HepG2 (cell line): ENCODE measurements around the gene PDPK1. TPM values are rescaled to one million over a fixed set of nuclear protein-coding genes. Genes with fewer than 3 reads are reported as not detected.

ENCODE experiments used
- AGO2 ChIP-seq: fragments of 200-400 bp; formaldehyde crosslinking; optimal IDR thresholded peaks from 2 replicates; pipeline ENCODE3; 2017; ENCODE audit warnings: mild to moderate bottlenecking, low read depth, low read length, moderate library complexity
- ARNT ChIP-seq: fragments of 450-650 bp; IDR thresholded peaks from 2 replicates; pipeline ENCODE4 v1.6.1; 2017
- BHLHE40 ChIP-seq: IDR thresholded peaks from 2 replicates; pipeline ENCODE4 v1.6.1; 2011; ENCODE audit warnings: low read length, improper control_type of control experiment
- ETV6 ChIP-seq: sonication (generic); formaldehyde crosslinking; conservative IDR thresholded peaks from 2 replicates; pipeline ENCODE4 v1.4.0; 2020; ENCODE audit warnings: missing genetic modification reagents
- GATAD2A ChIP-seq: IDR thresholded peaks from 2 replicates; pipeline ENCODE4 v1.6.1; 2016
- GFI1 ChIP-seq: sonication (generic); formaldehyde crosslinking; IDR thresholded peaks from 2 replicates; pipeline ENCODE4 v1.5.0; 2020; ENCODE audit warnings: missing genetic modification reagents, mild to moderate bottlenecking, borderline replicate concordance
- HBP1 ChIP-seq: IDR thresholded peaks from 2 replicates; pipeline ENCODE4 v1.6.1; 2016; ENCODE audit warnings: low read depth, control low read depth
- ISX ChIP-seq: sonication (generic); formaldehyde crosslinking; conservative IDR thresholded peaks from 2 replicates; pipeline ENCODE4 v1.5.0; 2020; ENCODE audit warnings: missing genetic modification reagents
- KDM5B ChIP-seq: sonication (generic); formaldehyde crosslinking; IDR thresholded peaks from 2 replicates; pipeline ENCODE4 v1.4.0; 2020; ENCODE audit warnings: missing genetic modification reagents, mild to moderate bottlenecking, borderline replicate concordance
- KDM6A ChIP-seq: IDR thresholded peaks from 2 replicates; pipeline ENCODE4 v1.6.1; 2016; ENCODE audit warnings: low read depth
- MAFK ChIP-seq, 2 experiments: IDR thresholded peaks in 1 of 2; conservative IDR thresholded peaks in 1 of 2; 2 replicates each; pipeline ENCODE4 v1.6.1; 2011; ENCODE audit warnings: improper control_type of control experiment in 2 of 2, low read length in 2 of 2
- MLX ChIP-seq: IDR thresholded peaks from 2 replicates; pipeline ENCODE4 v1.6.1; 2016
- MZF1 ChIP-seq: sonication (generic); formaldehyde crosslinking; IDR thresholded peaks from 2 replicates; pipeline ENCODE4 v1.8.1; 2023; ENCODE audit warnings: mild to moderate bottlenecking, missing genetic modification reagents, borderline replicate concordance
- PHF5A ChIP-seq: IDR thresholded peaks from one replicate; pipeline ENCODE4 v1.6.1; 2018; ENCODE audit warnings: low read depth, missing genetic modification reagents; ENCODE audit not compliant: unreplicated experiment
- POLR2AphosphoS5 ChIP-seq: IDR thresholded peaks from 2 replicates; pipeline ENCODE4 v1.6.1; 2012; ENCODE audit warnings: low read depth, low read length
- REL ChIP-seq: sonication (generic); formaldehyde crosslinking; conservative IDR thresholded peaks from 2 replicates; pipeline ENCODE4 v1.8.0; 2022; ENCODE audit warnings: mild to moderate bottlenecking, missing genetic modification reagents, moderate library complexity
- RFX5 ChIP-seq: IDR thresholded peaks from 2 replicates; pipeline ENCODE4 v1.6.1; 2011; ENCODE audit warnings: low read depth, low read length, improper control_type of control experiment
- RORA ChIP-seq: sonication (generic); formaldehyde crosslinking; IDR thresholded peaks from 2 replicates; pipeline ENCODE4 v1.5.0; 2020; ENCODE audit warnings: mild to moderate bottlenecking, missing genetic modification reagents, moderate library complexity
- U2AF2 ChIP-seq: fragments of 200-400 bp; formaldehyde crosslinking; IDR thresholded peaks from 2 replicates; pipeline ENCODE4 v1.6.1; 2017; ENCODE audit warnings: low read depth, mild to moderate bottlenecking, low read length
- ZFY ChIP-seq: sonication (generic); formaldehyde crosslinking; IDR thresholded peaks from 2 replicates; pipeline ENCODE4 v1.4.0; 2020; ENCODE audit warnings: missing genetic modification reagents
- ZIK1 ChIP-seq: sonication (generic); formaldehyde crosslinking; IDR thresholded peaks from 2 replicates; pipeline ENCODE4 v1.5.0; 2020; ENCODE audit warnings: mild to moderate bottlenecking, low read depth, missing genetic modification reagents, borderline replicate concordance
- ZKSCAN5 ChIP-seq: sonication (generic); formaldehyde crosslinking; IDR thresholded peaks from 2 replicates; pipeline ENCODE4 v1.5.1; 2020; ENCODE audit warnings: mild to moderate bottlenecking, missing genetic modification reagents
- ZNF10 ChIP-seq: sonication (generic); formaldehyde crosslinking; IDR thresholded peaks from 2 replicates; pipeline ENCODE4 v1.4.0; 2020; ENCODE audit warnings: mild to moderate bottlenecking, low read depth, missing genetic modification reagents, borderline replicate concordance
- ZNF234 ChIP-seq: sonication (generic); formaldehyde crosslinking; conservative IDR thresholded peaks from 2 replicates; pipeline ENCODE4 v1.5.1; 2020; ENCODE audit warnings: mild to moderate bottlenecking, missing genetic modification reagents
- ZNF256 ChIP-seq: sonication (generic); formaldehyde crosslinking; conservative IDR thresholded peaks from 2 replicates; pipeline ENCODE4 v1.4.0; 2020; ENCODE audit warnings: missing genetic modification reagents
- ZNF343 ChIP-seq: sonication (generic); formaldehyde crosslinking; IDR thresholded peaks from 2 replicates; pipeline ENCODE4 v1.4.0; 2020; ENCODE audit warnings: mild to moderate bottlenecking, missing genetic modification reagents
- polyA plus RNA-seq, 8 experiments: library from polyadenylated mRNA; depleted of rRNA in 3 of 8; stranded (reverse) in 7 of 8; unstranded in 1 of 8; fragments of >200 nt; fragmentation: Illumina TruSeq in 4 of 8; extraction: Trizol in 4 of 8; gene quantifications; 2 replicates each; pipeline versions ENCODE4 v1.2.1 to v1.2.3, GENCODE V29; 2011 to 2016; ENCODE audit warnings: low read depth in 4 of 8, missing spikeins in 1 of 8, mixed read lengths in 1 of 8; ENCODE audit not compliant: insufficient read depth in 1 of 8
- total RNA-seq, 5 experiments: library from RNA; depleted of rRNA; stranded (reverse); fragments of >200 nt; fragmentation: Illumina TruSeq; extraction: Trizol; gene quantifications; 2 replicates each; pipeline ENCODE4 v1.2.3, GENCODE V29; 2016; ENCODE audit warnings: low read depth in 1 of 5

PDPK1 gene
- total and polyA plus RNA-seq, 2 of the 13 experiments (the other 11 are each of a cell fraction or from before 2014, with no cell fraction given) = 59.6 to 129 TPM

DNA sequence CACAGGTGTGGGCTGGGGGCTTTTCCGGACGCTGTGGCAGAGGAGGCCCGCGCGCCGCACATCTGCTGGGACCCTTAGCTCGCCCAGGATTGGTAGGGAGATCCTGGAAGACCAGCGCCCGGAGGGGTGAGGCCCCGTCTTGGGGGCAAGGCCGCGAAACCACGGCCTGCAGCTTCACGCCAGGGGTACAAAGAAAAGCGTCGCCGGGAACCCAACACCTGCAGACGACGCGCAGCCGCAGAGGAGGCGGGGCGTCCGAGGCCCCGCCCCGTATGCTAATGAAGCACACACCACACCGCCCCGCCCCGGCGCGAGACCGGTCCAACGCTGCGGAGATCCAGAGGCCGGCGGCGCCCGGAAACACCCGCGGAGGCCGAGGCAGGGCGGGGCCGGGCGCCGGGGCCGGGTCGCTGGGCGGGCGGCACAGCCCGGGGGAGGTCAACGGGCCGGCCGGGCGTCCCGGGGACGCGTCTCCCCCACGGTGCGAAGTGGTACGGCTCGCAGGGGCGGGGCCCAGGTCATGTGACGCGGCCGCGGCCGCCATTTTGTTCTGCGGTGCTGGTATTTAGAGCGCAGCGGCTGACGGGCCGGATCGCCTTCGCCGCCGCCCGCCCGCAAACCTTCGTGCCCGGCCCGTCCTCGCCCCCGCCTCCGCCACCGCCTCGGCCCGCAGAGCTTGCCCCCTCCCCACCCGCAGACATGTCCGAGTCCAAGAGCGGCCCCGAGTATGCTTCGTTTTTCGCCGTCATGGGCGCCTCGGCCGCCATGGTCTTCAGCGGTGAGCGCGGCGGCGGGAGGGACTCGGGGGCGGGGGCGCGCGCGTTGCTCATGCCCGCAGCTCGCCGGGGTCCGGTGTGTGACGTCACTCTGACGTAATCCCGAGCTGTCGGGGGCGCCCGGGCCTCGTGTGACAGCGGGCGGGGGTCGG lies 24.2 kb upstream of the PDPK1 start, which contains the start of gene ATP6V0C (continued):
- TF ChIP-seq MLX (CRISPR knock-in tag) (no peak), RFX5 (no peak), U2AF2 (no peak), HBP1 (CRISPR knock-in tag) (no peak), GATAD2A (CRISPR knock-in tag) (no peak; the same call in 1 of the 2 replicates), ZKSCAN5 (CRISPR knock-in tag) (no peak), KDM6A (CRISPR knock-in tag) (0 out of 2 replicates have a peak, but pooled peaks have one; percentile 24), ISX (CRISPR knock-in tag) (no peak), MZF1 (CRISPR knock-in tag) (no peak), REL (CRISPR knock-in tag) (0 out of 2 replicates have a peak, but pooled peaks have one; percentile 18), KDM5B (CRISPR knock-in tag) (no peak), ETV6 (CRISPR knock-in tag) (0 out of 2 replicates have a peak, but pooled peaks have one; percentile 32), ZNF256 (CRISPR knock-in tag) (no peak), RORA (CRISPR knock-in tag) (no peak), POLR2AphosphoS5 (peak; percentile 63; the same call in 1 of the 2 replicates), ZIK1 (no peak), ZNF10 (CRISPR knock-in tag) (no peak), PHF5A (CRISPR knock-in tag) (no peak), BHLHE40 (peak; percentile 95), ZFY (peak; percentile 76), ZNF343 (CRISPR knock-in tag) (no peak), MAFK (conservative IDR thresholded peaks at IDR 0.05 in 1 of 2, IDR thresholded peaks at IDR 0.05 in 1 of 2; ENCODE audit: low read length in 2 of 2) (no peak), ZNF234 (CRISPR knock-in tag) (peak; percentile 37; the same call in 1 of the 2 replicates), ARNT (no peak), AGO2 (no peak), GFI1 (CRISPR knock-in tag) (no peak)
